Liver (tissue), 9 donors: Measurements from ENCODE around the gene XAB2. TPM values are rescaled to one million over a fixed set of nuclear protein-coding genes. Genes with fewer than 3 reads are reported as not detected.

Source experiments
- DNase-seq: peaks from one replicate; pipeline ENCODE4 v3.0.0-alpha.2; 2017; ENCODE audit warnings: low spot score
- H3K27ac ChIP-seq, 2 donors: one replicate each; pipeline ENCODE4 v1.7.0; 2013; ENCODE audit warnings: inconsistent platforms in 2 of 2, low read length in 2 of 2, control low read depth in 1 of 2, low read depth in 1 of 2, mild to moderate bottlenecking in 1 of 2
- H3K27me3 ChIP-seq, 4 donors: one replicate each; pipeline versions ENCODE4 v1.6.1 to v1.7.0; 2013; ENCODE audit warnings: low read length in 3 of 4, inconsistent platforms in 1 of 4, mild to moderate bottlenecking in 1 of 4, moderate library complexity in 1 of 4; ENCODE audit not compliant: control insufficient read depth in 4 of 4, insufficient read depth in 4 of 4
- H3K36me3 ChIP-seq, 4 donors: one replicate each; pipeline versions ENCODE4 v1.6.1 to v1.7.0; 2013; ENCODE audit warnings: low read length in 3 of 4, mild to moderate bottlenecking in 3 of 4, low read depth in 1 of 4, moderate library complexity in 1 of 4; ENCODE audit not compliant: control insufficient read depth in 4 of 4, insufficient read depth in 3 of 4
- H3K4me1 ChIP-seq, 4 donors: one replicate each; pipeline versions ENCODE4 v1.6.1 to v1.7.0; 2013; ENCODE audit warnings: low read length in 3 of 4, mild to moderate bottlenecking in 3 of 4, moderate library complexity in 1 of 4; ENCODE audit not compliant: control insufficient read depth in 4 of 4, insufficient read depth in 4 of 4
- H3K4me3 ChIP-seq, 3 donors: one replicate each; pipeline versions ENCODE4 v1.6.1 to v1.7.0; 2013; ENCODE audit warnings: low read length in 3 of 3, control low read depth in 1 of 3, low read depth in 1 of 3, mild to moderate bottlenecking in 1 of 3
- H3K9ac ChIP-seq, 2 donors: one replicate each; pipeline ENCODE4 v1.7.0; 2013; ENCODE audit warnings: low read length in 2 of 2, mild to moderate bottlenecking in 2 of 2, moderate library complexity in 2 of 2, control low read depth in 1 of 2, low read depth in 1 of 2
- H3K9me3 ChIP-seq, 4 donors: one replicate each; pipeline versions ENCODE4 v1.6.1 to v1.7.0; 2013; ENCODE audit warnings: low read length in 3 of 4; ENCODE audit not compliant: control insufficient read depth in 4 of 4
- ATF3 ChIP-seq: IDR thresholded peaks from 2 replicates; pipeline ENCODE4 v1.6.1; 2016; ENCODE audit warnings: antibody characterized with exemption
- EGR1 ChIP-seq, 2 donors: IDR thresholded peaks; 2 replicates each; pipeline ENCODE4 v1.6.1; 2016 to 2018; ENCODE audit warnings: antibody characterized with exemption in 2 of 2, low read depth in 2 of 2
- FOXA1 ChIP-seq: IDR thresholded peaks from 2 replicates; pipeline ENCODE4 v1.6.1; 2016; ENCODE audit warnings: antibody characterized with exemption
- FOXA2 ChIP-seq: IDR thresholded peaks from 2 replicates; pipeline ENCODE4 v1.6.1; 2016; ENCODE audit warnings: antibody characterized with exemption
- HNF4A ChIP-seq, 2 donors: conservative IDR thresholded peaks; 2 replicates each; pipeline ENCODE4 v1.6.1; 2016; ENCODE audit warnings: antibody characterized with exemption in 2 of 2, mild to moderate bottlenecking in 2 of 2
- JUND ChIP-seq, 2 donors: IDR thresholded peaks; 2 replicates each; pipeline ENCODE4 v1.6.1; 2016; ENCODE audit warnings: antibody characterized with exemption in 2 of 2
- RAD21 ChIP-seq, 2 donors: IDR thresholded peaks; 2 replicates each; pipeline ENCODE4 v1.6.1; 2016; ENCODE audit warnings: antibody characterized with exemption in 2 of 2, mild to moderate bottlenecking in 2 of 2
- REST ChIP-seq: IDR thresholded peaks from 2 replicates; pipeline ENCODE4 v1.6.1; 2016; ENCODE audit warnings: antibody characterized with exemption, mild to moderate bottlenecking
- SP1 ChIP-seq: IDR thresholded peaks from 2 replicates; pipeline ENCODE4 v1.6.1; 2018; ENCODE audit warnings: antibody characterized with exemption, mild to moderate bottlenecking
- TAF1 ChIP-seq: conservative IDR thresholded peaks from 2 replicates; pipeline ENCODE4 v1.6.1; 2016; ENCODE audit warnings: antibody characterized with exemption, mild to moderate bottlenecking
- WGBS: extraction: QIAGEN DNeasy Blood & Tissue Kit; methylation state at CpG from one replicate; pipeline ENCODE4 v1.1.7; 2013; 5-methylcytosine and 5-hydroxymethylcytosine counted together
- polyA plus RNA-seq, 2 donors: library from polyadenylated mRNA; stranded (reverse) in 1 of 2; unstranded in 1 of 2; fragments of 200-250 nt in 1 of 2; fragments of >200 nt in 1 of 2; fragmentation: Nextera tagmentation in 1 of 2; extraction: Ambion mirVana in 1 of 2; gene quantifications; one replicate each; pipeline versions ENCODE4 v1.2.1 to v1.2.3, GENCODE V29; 2013 to 2015
- total RNA-seq, 2 donors: library from RNA; depleted of rRNA; stranded (reverse); fragments of >200 nt; gene quantifications; one replicate each; pipeline ENCODE4 v1.2.3, GENCODE V29; 2014
- TF ChIP-seq, protein P1 (sequence below): IDR thresholded peaks from 2 replicates; pipeline ENCODE4 v1.6.1; 2016; ENCODE audit warnings: antibody characterized with exemption
- TF ChIP-seq, protein P2 (sequence below): fragments of 150-350 bp; IDR thresholded peaks from 2 replicates; pipeline ENCODE4 v1.5.1; 2017; ENCODE audit warnings: improper control_type of control experiment, low read depth, low read length; ENCODE audit not compliant: missing input control
- TF ChIP-seq, protein P3 (sequence below): IDR thresholded peaks from 2 replicates; pipeline ENCODE4 v1.6.1; 2016; ENCODE audit warnings: antibody characterized with exemption
- donor health status: healthy.
- donor health status: healthy.
- donor health status: healthy.
- donor health status: healthy.
- donor health status: healthy.

Gene XAB2
- total and polyA plus RNA-seq, 4 donors, result 5.1 to 21.3 (median 15.3) TPM

- Histone ChIP-seq H3K4me3 (no peak overlapping the region), H3K9ac (no peak overlapping the region), H3K36me3 (peaks cover 0 to 2% (median 1%) of the 10 kb centered on the region in 4 donors), H3K27me3 (no peaks in the 10 kb centered on the region), H3K9me3 (no peaks in the 10 kb centered on the region), H3K27ac (no peak overlapping the region), H3K4me1 (peaks cover 2 to 21% (median 8%) of the 10 kb centered on the region in 4 donors)
- TF ChIP-seq REST (no peak), TAF1 (no peak), FOXA2 (no peak), HNF4A (conservative IDR thresholded peaks at IDR 0.05) (no peak)
- TF ChIP-seq, protein P1, sequence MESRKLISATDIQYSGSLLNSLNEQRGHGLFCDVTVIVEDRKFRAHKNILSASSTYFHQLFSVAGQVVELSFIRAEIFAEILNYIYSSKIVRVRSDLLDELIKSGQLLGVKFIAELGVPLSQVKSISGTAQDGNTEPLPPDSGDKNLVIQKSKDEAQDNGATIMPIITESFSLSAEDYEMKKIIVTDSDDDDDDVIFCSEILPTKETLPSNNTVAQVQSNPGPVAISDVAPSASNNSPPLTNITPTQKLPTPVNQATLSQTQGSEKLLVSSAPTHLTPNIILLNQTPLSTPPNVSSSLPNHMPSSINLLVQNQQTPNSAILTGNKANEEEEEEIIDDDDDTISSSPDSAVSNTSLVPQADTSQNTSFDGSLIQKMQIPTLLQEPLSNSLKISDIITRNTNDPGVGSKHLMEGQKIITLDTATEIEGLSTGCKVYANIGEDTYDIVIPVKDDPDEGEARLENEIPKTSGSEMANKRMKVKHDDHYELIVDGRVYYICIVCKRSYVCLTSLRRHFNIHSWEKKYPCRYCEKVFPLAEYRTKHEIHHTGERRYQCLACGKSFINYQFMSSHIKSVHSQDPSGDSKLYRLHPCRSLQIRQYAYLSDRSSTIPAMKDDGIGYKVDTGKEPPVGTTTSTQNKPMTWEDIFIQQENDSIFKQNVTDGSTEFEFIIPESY, result no peak
- TF ChIP-seq, protein P2, sequence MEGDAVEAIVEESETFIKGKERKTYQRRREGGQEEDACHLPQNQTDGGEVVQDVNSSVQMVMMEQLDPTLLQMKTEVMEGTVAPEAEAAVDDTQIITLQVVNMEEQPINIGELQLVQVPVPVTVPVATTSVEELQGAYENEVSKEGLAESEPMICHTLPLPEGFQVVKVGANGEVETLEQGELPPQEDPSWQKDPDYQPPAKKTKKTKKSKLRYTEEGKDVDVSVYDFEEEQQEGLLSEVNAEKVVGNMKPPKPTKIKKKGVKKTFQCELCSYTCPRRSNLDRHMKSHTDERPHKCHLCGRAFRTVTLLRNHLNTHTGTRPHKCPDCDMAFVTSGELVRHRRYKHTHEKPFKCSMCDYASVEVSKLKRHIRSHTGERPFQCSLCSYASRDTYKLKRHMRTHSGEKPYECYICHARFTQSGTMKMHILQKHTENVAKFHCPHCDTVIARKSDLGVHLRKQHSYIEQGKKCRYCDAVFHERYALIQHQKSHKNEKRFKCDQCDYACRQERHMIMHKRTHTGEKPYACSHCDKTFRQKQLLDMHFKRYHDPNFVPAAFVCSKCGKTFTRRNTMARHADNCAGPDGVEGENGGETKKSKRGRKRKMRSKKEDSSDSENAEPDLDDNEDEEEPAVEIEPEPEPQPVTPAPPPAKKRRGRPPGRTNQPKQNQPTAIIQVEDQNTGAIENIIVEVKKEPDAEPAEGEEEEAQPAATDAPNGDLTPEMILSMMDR, result no peak
- no peak for DNase-seq
These were observed 28.6 kb downstream of the XAB2 start for GRCh38 chr19:7600721-7601120.

- 87% methylated on average over 6 of the region's 6 CpGs for WGBS
These were observed 31.2 kb downstream of the XAB2 start for GRCh38 chr19:7598180-7598579.

DNA sequence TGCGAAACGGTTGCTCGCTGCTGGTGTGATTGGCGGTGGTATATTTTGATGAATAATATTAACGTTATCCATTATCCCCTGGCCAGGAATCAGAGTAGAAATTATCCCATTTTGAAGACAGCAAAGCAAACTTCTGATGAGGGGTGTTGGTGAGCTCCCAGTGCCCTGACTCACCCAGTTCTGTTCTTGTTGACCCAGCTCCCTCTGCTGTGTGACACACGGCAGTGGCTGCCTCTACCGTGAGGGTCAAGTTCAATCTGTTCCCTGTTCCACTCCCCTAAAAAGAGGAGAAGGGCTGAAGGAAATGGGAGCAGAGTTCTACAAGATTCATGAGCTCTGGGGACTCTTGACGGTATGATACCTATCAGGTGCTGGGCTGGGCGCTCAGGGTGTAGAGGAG, 31.7 kb downstream of the XAB2 start:
- Histone ChIP-seq H3K9me3 (no peaks in the 10 kb centered on the region), H3K4me3 (no peak overlapping the region), H3K4me1 (peaks cover 4 to 21% (median 8%) of the 10 kb centered on the region in 4 donors), H3K9ac (no peak overlapping the region), H3K36me3 (peaks cover 0 to 2% (median 0%) of the 10 kb centered on the region in 4 donors), H3K27ac (no peak overlapping the region), H3K27me3 (no peaks in the 10 kb centered on the region)
- 76% methylated on average over 9 of the region's 9 CpGs for WGBS
- DNase-seq, result no peak
- TF ChIP-seq, protein P1, result no peak
- no peak for TF ChIP-seq TAF1
- no peak for TF ChIP-seq HNF4A (conservative IDR thresholded peaks at IDR 0.05)
- no peak for TF ChIP-seq JUND (IDR thresholded peaks at IDR 0.05)
- TF ChIP-seq, protein P3, sequence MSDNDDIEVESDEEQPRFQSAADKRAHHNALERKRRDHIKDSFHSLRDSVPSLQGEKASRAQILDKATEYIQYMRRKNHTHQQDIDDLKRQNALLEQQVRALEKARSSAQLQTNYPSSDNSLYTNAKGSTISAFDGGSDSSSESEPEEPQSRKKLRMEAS, result no peak
- TF ChIP-seq EGR1 (IDR thresholded peaks at IDR 0.05; ENCODE audit: low read depth in 2 of 2), result no peak
- no peak for TF ChIP-seq FOXA1
- no peak for TF ChIP-seq FOXA2
- TF ChIP-seq SP1, result no peak
- TF ChIP-seq RAD21 (IDR thresholded peaks at IDR 0.05), result no peak
- no peak for TF ChIP-seq REST
- no peak for TF ChIP-seq ATF3

More at GRCh38 chr19:7598180-7598579, 31.2 kb downstream of the XAB2 start:
- TF ChIP-seq TAF1, result no peak
- TF ChIP-seq SP1, result no peak
- Histone ChIP-seq H3K9ac (no peak overlapping the region), H3K36me3 (peaks cover 0 to 2% (median 0%) of the 10 kb centered on the region in 4 donors), H3K4me3 (no peak overlapping the region), H3K27ac (no peak overlapping the region), H3K4me1 (peaks cover 4 to 21% (median 8%) of the 10 kb centered on the region in 4 donors), H3K27me3 (no peaks in the 10 kb centered on the region), H3K9me3 (no peaks in the 10 kb centered on the region)
- DNase-seq, result no peak
